ENCODE results near the gene GABBR2. TPM values are rescaled to one million over a fixed set of nuclear protein-coding genes. Genes with fewer than 3 reads are reported as not detected.
A peak's percentile ranks its signal among the peaks of the same experiment; 100 is the strongest.

The GABBR2 gene
- total and polyA plus RNA-seq, 2 of the 8 experiments (the other 6 are each of a cell fraction or from before 2014, with no cell fraction given): 0.50 to 1.2 TPM

GRCh38 chr9:98263482-98264357 is 445.0 kb downstream of the GABBR2 start (continued):
- TF ChIP-seq, protein P1, sequence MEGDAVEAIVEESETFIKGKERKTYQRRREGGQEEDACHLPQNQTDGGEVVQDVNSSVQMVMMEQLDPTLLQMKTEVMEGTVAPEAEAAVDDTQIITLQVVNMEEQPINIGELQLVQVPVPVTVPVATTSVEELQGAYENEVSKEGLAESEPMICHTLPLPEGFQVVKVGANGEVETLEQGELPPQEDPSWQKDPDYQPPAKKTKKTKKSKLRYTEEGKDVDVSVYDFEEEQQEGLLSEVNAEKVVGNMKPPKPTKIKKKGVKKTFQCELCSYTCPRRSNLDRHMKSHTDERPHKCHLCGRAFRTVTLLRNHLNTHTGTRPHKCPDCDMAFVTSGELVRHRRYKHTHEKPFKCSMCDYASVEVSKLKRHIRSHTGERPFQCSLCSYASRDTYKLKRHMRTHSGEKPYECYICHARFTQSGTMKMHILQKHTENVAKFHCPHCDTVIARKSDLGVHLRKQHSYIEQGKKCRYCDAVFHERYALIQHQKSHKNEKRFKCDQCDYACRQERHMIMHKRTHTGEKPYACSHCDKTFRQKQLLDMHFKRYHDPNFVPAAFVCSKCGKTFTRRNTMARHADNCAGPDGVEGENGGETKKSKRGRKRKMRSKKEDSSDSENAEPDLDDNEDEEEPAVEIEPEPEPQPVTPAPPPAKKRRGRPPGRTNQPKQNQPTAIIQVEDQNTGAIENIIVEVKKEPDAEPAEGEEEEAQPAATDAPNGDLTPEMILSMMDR (IDR thresholded peaks at IDR 0.05; ENCODE audit: control extremely low read depth in 1 of 3, insufficient read depth in 1 of 3, low read depth in 1 of 3, low read length in 3 of 3): peak; percentile 88 to 98 (median 93)
- TF ChIP-seq SUZ12 (IDR thresholded peaks at IDR 0.05; ENCODE audit: low read length): no peak

Measured in H1 (cell line).